ENCODE measurements around the gene PIP5K1A. TPM values are rescaled to one million over a fixed set of nuclear protein-coding genes. Genes with fewer than 3 reads are reported as not detected.
A peak's percentile ranks its signal among the peaks of the same experiment; 100 is the strongest.

The PIP5K1A gene
- total RNA-seq, 1 donor from 2014 or later = 80.3 TPM

DNA sequence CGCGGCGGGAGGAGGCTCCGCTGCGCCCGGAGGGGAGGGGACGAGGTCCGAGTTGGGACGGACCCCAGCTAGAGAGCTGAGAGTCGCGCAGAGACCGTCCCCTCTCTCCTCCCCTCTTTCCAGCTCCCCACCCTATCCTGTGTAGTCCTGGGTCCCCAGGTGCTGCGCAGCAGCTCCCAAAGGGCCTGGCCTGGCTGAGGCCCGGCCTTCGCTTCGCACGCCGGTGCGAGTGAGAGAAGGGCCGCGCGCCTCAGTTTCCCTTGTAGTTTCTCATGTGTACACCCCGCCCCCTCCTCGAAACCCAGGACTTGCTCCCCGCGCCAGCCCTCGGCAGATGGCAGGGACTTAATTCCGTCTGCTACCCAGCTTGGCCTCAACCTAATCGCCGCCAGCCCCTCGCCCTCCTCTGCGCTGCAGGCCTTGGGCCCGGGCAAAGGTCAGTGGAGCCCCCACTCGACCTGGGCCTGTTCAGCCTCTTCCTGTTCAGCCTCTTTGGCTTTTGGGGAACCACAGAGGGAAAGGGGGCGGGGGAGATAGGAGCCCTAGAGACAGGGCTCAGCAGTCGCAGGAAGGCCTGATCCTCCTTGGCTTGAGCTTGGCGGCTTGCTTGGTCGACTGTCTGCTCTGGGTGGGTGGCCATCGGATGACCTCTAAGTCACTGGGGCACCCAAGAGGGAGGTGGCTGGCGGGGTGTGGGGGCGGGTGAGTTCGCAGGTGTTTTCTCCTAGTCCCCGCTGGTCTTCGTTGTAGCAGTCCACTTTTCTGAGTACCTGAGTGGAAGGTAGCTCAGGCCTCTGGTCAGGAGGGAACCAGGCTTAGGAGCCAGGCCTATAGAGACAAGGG, 84.8 kb downstream of the PIP5K1A start:
- peak overlapping the region; percentile 52 to 81 for H3K4me3 ChIP-seq
- H3K4me1 ChIP-seq = peaks cover 23% of the 10 kb centered on the region
- peak overlapping the region; percentile 96 for H3K27ac ChIP-seq
- H3K9me3 ChIP-seq = no peaks in the 10 kb centered on the region
- H3K27me3 ChIP-seq = no peaks in the 10 kb centered on the region
- no peak for DNase-seq (ENCODE audit: extremely low spot score in 2 of 2)
- TF ChIP-seq, protein P1, sequence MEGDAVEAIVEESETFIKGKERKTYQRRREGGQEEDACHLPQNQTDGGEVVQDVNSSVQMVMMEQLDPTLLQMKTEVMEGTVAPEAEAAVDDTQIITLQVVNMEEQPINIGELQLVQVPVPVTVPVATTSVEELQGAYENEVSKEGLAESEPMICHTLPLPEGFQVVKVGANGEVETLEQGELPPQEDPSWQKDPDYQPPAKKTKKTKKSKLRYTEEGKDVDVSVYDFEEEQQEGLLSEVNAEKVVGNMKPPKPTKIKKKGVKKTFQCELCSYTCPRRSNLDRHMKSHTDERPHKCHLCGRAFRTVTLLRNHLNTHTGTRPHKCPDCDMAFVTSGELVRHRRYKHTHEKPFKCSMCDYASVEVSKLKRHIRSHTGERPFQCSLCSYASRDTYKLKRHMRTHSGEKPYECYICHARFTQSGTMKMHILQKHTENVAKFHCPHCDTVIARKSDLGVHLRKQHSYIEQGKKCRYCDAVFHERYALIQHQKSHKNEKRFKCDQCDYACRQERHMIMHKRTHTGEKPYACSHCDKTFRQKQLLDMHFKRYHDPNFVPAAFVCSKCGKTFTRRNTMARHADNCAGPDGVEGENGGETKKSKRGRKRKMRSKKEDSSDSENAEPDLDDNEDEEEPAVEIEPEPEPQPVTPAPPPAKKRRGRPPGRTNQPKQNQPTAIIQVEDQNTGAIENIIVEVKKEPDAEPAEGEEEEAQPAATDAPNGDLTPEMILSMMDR (IDR thresholded peaks at IDR 0.05) = no peak
- TF ChIP-seq POLR2A (IDR thresholded peaks at IDR 0.05) = no peak
- no peak for TF ChIP-seq POLR2AphosphoS5 (IDR thresholded peaks at IDR 0.05; ENCODE audit: insufficient read depth in 1 of 2, low read depth in 1 of 2)
- H3K36me3 ChIP-seq = peaks cover 0 to 23% of the 10 kb centered on the region in 2 donors
- intact Hi-C loops (cut with DNase I) = loop anchor here (1.0 to 5.0 kb wide), 2 partner anchors 44 to 59 kb away; partner anchors contain the start of gene PI4KB

DNA sequence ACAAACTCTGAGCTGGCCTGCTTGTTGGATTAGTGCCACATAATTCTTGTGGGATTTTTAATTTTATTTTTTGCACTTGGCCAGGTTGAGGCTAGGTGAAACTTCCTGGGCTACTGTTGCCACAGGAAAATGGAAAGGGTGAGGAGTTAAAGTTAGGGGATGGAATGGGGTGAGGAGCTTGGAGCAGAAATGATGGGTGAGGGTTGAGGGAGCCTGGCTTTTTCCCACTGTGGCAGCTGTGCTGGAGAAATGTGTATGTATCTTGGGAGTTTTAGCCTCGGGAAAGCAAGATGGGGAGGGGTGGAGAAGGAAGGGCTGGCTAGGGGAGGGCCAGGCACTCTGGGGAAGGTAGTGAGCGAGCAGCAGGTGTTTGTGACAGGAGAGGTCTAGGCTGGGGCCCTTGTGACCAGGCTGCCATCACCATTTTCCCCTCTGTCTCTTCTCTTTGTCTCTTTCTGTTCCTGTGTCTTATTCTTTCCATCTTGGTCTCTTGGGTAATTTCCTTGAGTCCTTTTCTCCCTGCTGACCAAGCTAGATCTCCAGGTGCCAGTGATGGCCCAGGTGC, 85.7 kb downstream of the PIP5K1A start:
- H3K36me3 ChIP-seq = peaks cover 0 to 30% of the 10 kb centered on the region in 2 donors
- DNase-seq (ENCODE audit: extremely low spot score in 2 of 2) = no peak
- H3K27ac ChIP-seq = no peak overlapping the region
- TF ChIP-seq, protein P1 (IDR thresholded peaks at IDR 0.05) = no peak
- TF ChIP-seq POLR2AphosphoS5 (IDR thresholded peaks at IDR 0.05; ENCODE audit: insufficient read depth in 1 of 2, low read depth in 1 of 2) (no peak), POLR2A (IDR thresholded peaks at IDR 0.05) (no peak)
- no peaks in the 10 kb centered on the region for H3K27me3 ChIP-seq
- H3K4me3 ChIP-seq = peak overlapping the region in 1 of 2 donors; percentile 52
- no peaks in the 10 kb centered on the region for H3K9me3 ChIP-seq
- intact Hi-C loops (cut with DNase I) = loop anchor here (5.0 kb wide), 1 partner anchor 58 kb away; no protein-coding TSS in a partner anchor
- H3K4me1 ChIP-seq = peaks cover 23% of the 10 kb centered on the region

DNA sequence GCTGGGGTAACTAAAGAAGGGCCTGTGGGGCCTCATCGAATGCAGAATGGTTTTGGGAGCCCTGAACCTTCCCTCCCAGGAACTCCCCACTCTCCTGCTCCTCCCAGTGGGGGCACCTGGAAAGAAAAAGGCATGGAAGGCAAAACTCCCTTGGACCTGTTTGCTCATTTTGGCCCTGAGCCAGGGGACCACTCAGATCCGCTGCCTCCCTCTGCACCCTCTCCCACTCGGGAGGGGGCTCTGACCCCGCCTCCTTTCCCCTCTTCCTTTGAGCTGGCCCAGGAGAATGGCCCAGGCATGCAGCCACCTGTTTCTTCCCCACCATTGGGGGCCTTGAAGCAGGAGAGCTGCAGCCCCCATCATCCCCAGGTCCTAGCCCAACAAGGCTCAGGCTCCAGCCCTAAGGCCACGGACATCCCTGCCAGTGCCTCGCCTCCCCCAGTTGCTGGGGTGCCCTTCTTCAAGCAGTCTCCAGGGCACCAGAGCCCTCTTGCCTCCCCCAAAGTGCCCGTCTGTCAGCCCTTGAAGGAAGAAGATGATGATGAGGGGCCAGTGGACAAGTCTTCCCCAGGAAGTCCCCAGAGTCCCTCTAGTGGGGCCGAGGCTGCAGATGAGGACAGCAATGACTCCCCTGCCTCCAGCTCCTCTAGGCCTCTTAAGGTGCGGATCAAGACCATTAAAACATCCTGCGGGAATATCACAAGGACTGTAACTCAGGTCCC, 88.4 kb downstream of the PIP5K1A start:
- Histone ChIP-seq H3K27ac (no peak overlapping the region), H3K27me3 (no peaks in the 10 kb centered on the region), H3K9me3 (no peaks in the 10 kb centered on the region), H3K36me3 (peaks cover 8 to 45% of the 10 kb centered on the region in 2 donors), H3K4me1 (peaks cover 18% of the 10 kb centered on the region), H3K4me3 (no peak overlapping the region)
- intact Hi-C loops (cut with DNase I) = no loop called here
- no peak for DNase-seq (ENCODE audit: extremely low spot score in 2 of 2)
- TF ChIP-seq POLR2A (IDR thresholded peaks at IDR 0.05) (no peak), POLR2AphosphoS5 (IDR thresholded peaks at IDR 0.05; ENCODE audit: insufficient read depth in 1 of 2, low read depth in 1 of 2) (no peak)
- TF ChIP-seq, protein P1 (IDR thresholded peaks at IDR 0.05) = no peak

DNA sequence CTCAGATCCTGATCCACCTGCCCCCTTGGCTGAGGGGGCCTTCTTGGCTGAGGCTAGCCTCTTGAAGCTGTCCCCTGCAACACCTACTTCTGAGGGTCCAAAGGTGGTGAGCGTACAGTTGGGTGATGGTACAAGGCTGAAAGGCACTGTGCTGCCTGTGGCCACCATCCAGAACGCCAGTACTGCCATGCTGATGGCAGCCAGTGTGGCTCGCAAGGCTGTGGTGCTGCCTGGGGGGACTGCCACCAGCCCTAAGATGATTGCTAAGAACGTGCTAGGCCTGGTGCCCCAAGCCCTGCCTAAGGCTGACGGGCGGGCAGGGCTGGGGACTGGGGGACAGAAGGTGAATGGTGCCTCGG, 89.0 kb downstream of the PIP5K1A start:
- H3K27me3 ChIP-seq = no peaks in the 10 kb centered on the region
- H3K4me1 ChIP-seq = peaks cover 18% of the 10 kb centered on the region
- intact Hi-C loops (cut with DNase I) = no loop called here
- TF ChIP-seq, protein P1 (IDR thresholded peaks at IDR 0.05) = no peak
- TF ChIP-seq POLR2AphosphoS5 (IDR thresholded peaks at IDR 0.05; ENCODE audit: insufficient read depth in 1 of 2, low read depth in 1 of 2) (no peak), POLR2A (IDR thresholded peaks at IDR 0.05) (no peak)
- H3K27ac ChIP-seq = no peak overlapping the region
- no peak overlapping the region for H3K4me3 ChIP-seq
- no peaks in the 10 kb centered on the region for H3K9me3 ChIP-seq
- no peak for DNase-seq (ENCODE audit: extremely low spot score in 2 of 2)
- H3K36me3 ChIP-seq = peaks cover 8 to 50% of the 10 kb centered on the region in 2 donors

Data from vagina (tissue), 2 donors.